MCF 10A (cell line): ENCODE results near the gene ATP5F1B. TPM values are rescaled to one million over a fixed set of nuclear protein-coding genes. Genes with fewer than 3 reads are reported as not detected.
A peak's percentile ranks its signal among the peaks of the same experiment; 100 is the strongest.

ENCODE experiments used
- BruUV-seq: library from RNA; stranded (reverse); fragments of 400-500 nt; replicated peaks from 2 replicates; lab custom pipeline; 2021; lab: Mats Ljungman, UMichigan
- CTCF ChIA-PET: fragments of 300-600 bp; sonication (Branson Sonifier 250); formaldehyde crosslinking; extraction: SDS; loops from one replicate; lab custom pipeline; 2021; ENCODE audit warnings: antibody characterized with exemption, inconsistent platforms; lab: Yijun Ruan, JAX
- POLR2A ChIA-PET: fragments of 300-600, 350-650 bp; sonication (Branson Sonifier 250); formaldehyde crosslinking; extraction: SDS; loops from one replicate; lab custom pipeline; 2020; ENCODE audit warnings: antibody characterized with exemption, inconsistent platforms; lab: Yijun Ruan, JAX
- DNase-seq: peaks from one replicate; pipeline ENCODE4 v3.0.0-alpha.2; 2018; ENCODE audit not compliant: unreplicated experiment
- H3K27ac Mint-ChIP-seq: one replicate; pipeline ENCODE4 v1.8.0; 2022; ENCODE audit warnings: mild to moderate bottlenecking, low read depth, mixed read lengths; ENCODE audit not compliant: unreplicated experiment
- H3K27me3 Mint-ChIP-seq: one replicate; pipeline ENCODE4 v1.8.0; 2022; ENCODE audit warnings: mixed read lengths; ENCODE audit not compliant: insufficient read depth, unreplicated experiment
- H3K36me3 Mint-ChIP-seq: one replicate; pipeline ENCODE4 v1.8.0; 2022; ENCODE audit warnings: mild to moderate bottlenecking, moderate library complexity, mixed read lengths; ENCODE audit not compliant: insufficient read depth, unreplicated experiment
- H3K4me1 Mint-ChIP-seq: one replicate; pipeline ENCODE4 v1.8.0; 2022; ENCODE audit warnings: mixed read lengths; ENCODE audit not compliant: insufficient read depth, unreplicated experiment
- H3K4me3 Mint-ChIP-seq: one replicate; pipeline ENCODE4 v1.8.0; 2022; ENCODE audit warnings: mild to moderate bottlenecking, moderate library complexity, mixed read lengths; ENCODE audit not compliant: unreplicated experiment
- H3K9me3 Mint-ChIP-seq: one replicate; pipeline ENCODE4 v1.8.0; 2022; ENCODE audit warnings: mixed read lengths; ENCODE audit not compliant: unreplicated experiment
- intact Hi-C: fragments of 100-400 bp; cut with micrococcal nuclease; formaldehyde crosslinking; loops from 2 replicates; pipeline ENCODE4 v1.14.1; 2022
- total RNA-seq: library from RNA; stranded (reverse); gene quantifications from 2 replicates; pipeline ENCODE4 v1.2.3, GENCODE V29; 2022
- TF ChIP-seq, protein P1 (sequence below): fragments of 200-600 bp; IDR thresholded peaks from one replicate; pipeline ENCODE4 v1.8.0; 2022; ENCODE audit warnings: antibody characterized with exemption, mild to moderate bottlenecking; ENCODE audit not compliant: unreplicated experiment

Gene ATP5F1B
- total RNA-seq, 1 experiment from 2014 or later: 909 TPM

DNA sequence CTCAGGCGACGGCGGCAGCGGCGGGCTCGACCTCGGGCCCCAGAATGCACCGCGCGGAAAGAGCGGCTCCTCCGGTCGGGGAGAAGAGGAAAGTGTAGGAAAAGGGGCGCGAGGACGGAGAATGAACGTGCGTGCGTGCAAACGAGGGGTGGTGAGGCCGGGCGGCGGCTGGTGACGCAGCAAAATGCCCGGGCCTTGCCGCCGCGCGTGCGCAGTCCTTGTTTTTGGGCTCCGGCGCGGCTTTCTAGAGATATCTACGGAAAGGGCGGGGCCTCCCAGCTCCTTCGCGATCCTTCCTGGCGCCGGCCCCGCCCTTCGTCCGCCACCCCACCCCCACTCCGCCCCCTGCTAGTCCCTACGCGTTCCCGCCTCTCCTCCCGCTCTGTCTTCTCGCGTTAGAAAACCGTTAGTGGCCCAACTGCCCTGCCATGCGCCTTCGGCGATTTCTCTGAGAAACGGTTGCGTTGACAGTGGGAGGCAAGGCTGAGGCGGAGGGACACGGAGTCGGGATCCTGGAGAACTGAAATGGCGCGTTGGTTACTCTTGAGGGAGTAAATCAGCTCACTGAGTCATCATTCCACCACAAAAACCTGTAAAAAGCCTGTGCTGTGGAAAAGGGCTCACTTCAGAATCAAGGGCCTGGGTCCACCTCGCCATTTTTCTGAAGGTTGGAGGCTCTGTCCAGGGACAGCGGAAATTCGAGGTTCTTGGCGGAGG, 42.5 kb upstream of the ATP5F1B start, which contains the start of gene PTGES3:
Gene PTGES3, minus strand, starts transcription at position 156 of the 717 bp plus-strand sequence. CDS start 285 bp downstream, outside the sequence.
- no peaks in the 10 kb centered on the region for H3K9me3 Mint-ChIP-seq
- intact Hi-C loops: loop anchor here (1.0 kb wide), 1 partner anchor 37 kb away; the partner anchor contains the start of gene NACA
- peak; percentile 99 for DNase-seq
- peaks cover 5% of the 10 kb centered on the region for H3K4me1 Mint-ChIP-seq
- peaks cover 42% of the 10 kb centered on the region for H3K36me3 Mint-ChIP-seq
- H3K4me3 Mint-ChIP-seq: peak within 1 kb of the TSS; percentile 89
- H3K27ac Mint-ChIP-seq: peak within 1 kb of the TSS; percentile 97
- TF ChIP-seq, protein P1, sequence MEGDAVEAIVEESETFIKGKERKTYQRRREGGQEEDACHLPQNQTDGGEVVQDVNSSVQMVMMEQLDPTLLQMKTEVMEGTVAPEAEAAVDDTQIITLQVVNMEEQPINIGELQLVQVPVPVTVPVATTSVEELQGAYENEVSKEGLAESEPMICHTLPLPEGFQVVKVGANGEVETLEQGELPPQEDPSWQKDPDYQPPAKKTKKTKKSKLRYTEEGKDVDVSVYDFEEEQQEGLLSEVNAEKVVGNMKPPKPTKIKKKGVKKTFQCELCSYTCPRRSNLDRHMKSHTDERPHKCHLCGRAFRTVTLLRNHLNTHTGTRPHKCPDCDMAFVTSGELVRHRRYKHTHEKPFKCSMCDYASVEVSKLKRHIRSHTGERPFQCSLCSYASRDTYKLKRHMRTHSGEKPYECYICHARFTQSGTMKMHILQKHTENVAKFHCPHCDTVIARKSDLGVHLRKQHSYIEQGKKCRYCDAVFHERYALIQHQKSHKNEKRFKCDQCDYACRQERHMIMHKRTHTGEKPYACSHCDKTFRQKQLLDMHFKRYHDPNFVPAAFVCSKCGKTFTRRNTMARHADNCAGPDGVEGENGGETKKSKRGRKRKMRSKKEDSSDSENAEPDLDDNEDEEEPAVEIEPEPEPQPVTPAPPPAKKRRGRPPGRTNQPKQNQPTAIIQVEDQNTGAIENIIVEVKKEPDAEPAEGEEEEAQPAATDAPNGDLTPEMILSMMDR: no peak
- no peaks in the 10 kb centered on the region for H3K27me3 Mint-ChIP-seq
- ChIA-PET CTCF (interaction anchor here (0.6 to 2.3 kb wide), 3 partner anchors 22 to 52 kb away, joined by 3 to 9 read pairs (median 5); no protein-coding TSS in a partner anchor), POLR2A (interaction anchor here (0.5 to 8.2 kb wide), 35 partner anchors 10 to 937 kb away, joined by 3 to 181 read pairs (median 4); partner anchors contain the start of genes ATP5F1B, BAZ2A, NACA and NEMP1)
- BruUV-seq: no TSS peak

- ChIA-PET CTCF (interaction anchor here (0.6 to 0.7 kb wide), 2 partner anchors 38 to 953 kb away, joined by 3 read pairs; no protein-coding TSS in a partner anchor), POLR2A (interaction anchor here (0.6 to 8.2 kb wide), 26 partner anchors 9 to 466 kb away, joined by 3 to 181 read pairs (median 8); partner anchors contain the start of genes ATP5F1B, BAZ2A, NACA and NEMP1)
- intact Hi-C loops: loop anchor here (1.0 kb wide), 2 partner anchors 38 to 50 kb away; partner anchors contain the start of gene NACA
- Mint-ChIP-seq H3K9me3 (no peaks in the 10 kb centered on the region), H3K27ac (peak overlapping the region; percentile 97), H3K27me3 (no peaks in the 10 kb centered on the region), H3K36me3 (peaks cover 49% of the 10 kb centered on the region), H3K4me1 (peaks cover 5% of the 10 kb centered on the region), H3K4me3 (peak overlapping the region; percentile 89)
- TF ChIP-seq, protein P1: no peak
- DNase-seq: peak; percentile 53
- no TSS peak for BruUV-seq
Observed at GRCh38 chr12:56687223-56688128, 41.7 kb upstream of the ATP5F1B start.

DNA sequence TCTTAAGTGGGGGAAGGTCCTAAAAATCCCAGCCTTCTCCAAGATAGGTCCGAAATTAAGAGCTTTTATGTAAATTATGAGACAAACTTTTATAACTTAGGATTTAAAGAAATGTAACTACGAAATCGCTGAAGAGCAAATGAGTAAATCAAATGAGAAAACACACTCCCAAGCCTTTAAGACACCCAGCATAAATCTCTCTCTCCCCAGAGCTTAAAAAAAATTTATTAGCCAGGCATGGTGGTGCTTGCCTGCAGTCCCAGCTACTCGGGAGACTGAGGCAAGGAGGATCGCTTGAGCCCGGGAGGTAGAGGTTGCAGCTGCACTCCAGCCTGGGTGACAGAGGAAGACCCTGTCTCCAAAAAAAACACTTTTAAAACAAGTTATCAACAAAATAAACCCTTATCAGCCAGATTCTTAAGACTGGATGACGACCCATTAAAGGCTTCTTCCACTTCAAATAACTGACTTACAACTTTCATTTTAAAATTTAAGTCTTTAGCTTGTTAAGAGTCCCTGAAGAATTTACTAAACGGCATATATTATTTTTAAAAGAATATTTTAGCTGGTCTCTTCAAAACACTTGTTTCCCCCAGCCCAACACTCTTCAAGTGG, 39.1 kb upstream of the ATP5F1B start:
- ChIA-PET POLR2A (interaction anchor here (0.6 to 8.2 kb wide), 21 partner anchors 10 to 427 kb away, joined by 3 to 181 read pairs (median 4); partner anchors contain the start of genes ATP5F1B, BAZ2A, NACA and RBMS2), CTCF (interaction anchor here (0.5 to 2.5 kb wide), 5 partner anchors 13 to 189 kb away, joined by 3 to 12 read pairs (median 3); no protein-coding TSS in a partner anchor)
- no peaks in the 10 kb centered on the region for H3K27me3 Mint-ChIP-seq
- intact Hi-C loops: no loop called here
- DNase-seq: peak; percentile 24
- TF ChIP-seq, protein P1: no peak
- H3K36me3 Mint-ChIP-seq: peaks cover 75% of the 10 kb centered on the region
- no peaks in the 10 kb centered on the region for H3K9me3 Mint-ChIP-seq
- peak overlapping the region; percentile 97 for H3K27ac Mint-ChIP-seq
- H3K4me1 Mint-ChIP-seq: peaks cover 10% of the 10 kb centered on the region
- no TSS peak for BruUV-seq
- peak overlapping the region; percentile 89 for H3K4me3 Mint-ChIP-seq
